Measurements from ENCODE around the gene RANBP3.

The RANBP3 gene

DNA sequence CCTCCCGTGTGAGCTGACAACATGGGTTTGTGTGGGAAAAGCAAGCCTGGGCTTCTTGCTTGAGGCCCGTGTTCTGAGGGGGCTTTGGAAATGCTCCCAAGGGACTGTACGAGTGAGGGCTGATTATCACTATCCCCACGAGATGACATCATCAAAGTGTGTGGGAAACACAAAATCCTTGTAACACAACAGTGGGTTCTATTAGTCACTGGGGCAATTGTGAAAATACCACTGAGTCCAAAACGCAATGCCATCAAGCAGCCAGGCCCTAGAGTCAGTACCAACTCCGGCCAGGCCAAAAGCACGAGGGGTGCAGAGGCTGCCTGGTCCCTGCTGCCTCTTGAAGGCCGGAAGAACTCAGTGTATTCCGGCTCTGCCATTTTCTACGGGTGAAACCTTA, 34.3 kb downstream of the RANBP3 start (continued):
- TF ChIP-seq ZNF623 (tag by site-specific recombination; IDR thresholded peaks at IDR 0.05) (peak; percentile 7; the same call in 1 of the 2 replicates), ZNF548 (tag by site-specific recombination; IDR thresholded peaks at IDR 0.05) (no peak), ZEB2 (tag by site-specific recombination; IDR thresholded peaks at IDR 0.05) (peak; percentile 35; the same call in 1 of the 2 replicates), GLIS1 (tag by site-specific recombination; IDR thresholded peaks at IDR 0.05) (no peak), ZNF239 (tag by site-specific recombination; IDR thresholded peaks at IDR 0.05) (no peak), ZNF600 (tag by site-specific recombination; IDR thresholded peaks at IDR 0.05) (peak; percentile 93), ZNF473 (tag by site-specific recombination; IDR thresholded peaks at IDR 0.05) (no peak), ZNF266 (tag by site-specific recombination; IDR thresholded peaks at IDR 0.05; ENCODE audit: low read depth) (no peak), ZNF544 (tag by site-specific recombination; IDR thresholded peaks at IDR 0.05) (no peak), ZNF560 (tag by site-specific recombination; IDR thresholded peaks at IDR 0.05; ENCODE audit: borderline replicate concordance) (no peak), ZNF76 (tag by site-specific recombination; IDR thresholded peaks at IDR 0.05; ENCODE audit: borderline replicate concordance, low read depth) (peak; percentile 21; the same call in 1 of the 2 replicates), ZBTB17 (tag by site-specific recombination; IDR thresholded peaks at IDR 0.05) (peak; percentile 36), ZNF350 (tag by site-specific recombination; IDR thresholded peaks at IDR 0.05) (no peak), PRDM1 (tag by site-specific recombination; IDR thresholded peaks at IDR 0.05) (no peak), ZNF366 (tag by site-specific recombination; conservative IDR thresholded peaks at IDR 0.05) (peak; percentile 20; the same call in 1 of the 2 replicates), GLIS2 (tag by site-specific recombination; IDR thresholded peaks at IDR 0.05) (no peak), ZBTB21 (tag by site-specific recombination; IDR thresholded peaks at IDR 0.05) (peak; percentile 54), ZFHX2 (tag by site-specific recombination; conservative IDR thresholded peaks at IDR 0.05) (peak; percentile 80), ZNF660 (tag by site-specific recombination; IDR thresholded peaks at IDR 0.05) (0 out of 2 replicates have a peak, but pooled peaks have one; percentile 63), ZNF629 (tag by site-specific recombination; IDR thresholded peaks at IDR 0.05) (peak; percentile 66)
- TF ChIP-seq, protein P1, sequence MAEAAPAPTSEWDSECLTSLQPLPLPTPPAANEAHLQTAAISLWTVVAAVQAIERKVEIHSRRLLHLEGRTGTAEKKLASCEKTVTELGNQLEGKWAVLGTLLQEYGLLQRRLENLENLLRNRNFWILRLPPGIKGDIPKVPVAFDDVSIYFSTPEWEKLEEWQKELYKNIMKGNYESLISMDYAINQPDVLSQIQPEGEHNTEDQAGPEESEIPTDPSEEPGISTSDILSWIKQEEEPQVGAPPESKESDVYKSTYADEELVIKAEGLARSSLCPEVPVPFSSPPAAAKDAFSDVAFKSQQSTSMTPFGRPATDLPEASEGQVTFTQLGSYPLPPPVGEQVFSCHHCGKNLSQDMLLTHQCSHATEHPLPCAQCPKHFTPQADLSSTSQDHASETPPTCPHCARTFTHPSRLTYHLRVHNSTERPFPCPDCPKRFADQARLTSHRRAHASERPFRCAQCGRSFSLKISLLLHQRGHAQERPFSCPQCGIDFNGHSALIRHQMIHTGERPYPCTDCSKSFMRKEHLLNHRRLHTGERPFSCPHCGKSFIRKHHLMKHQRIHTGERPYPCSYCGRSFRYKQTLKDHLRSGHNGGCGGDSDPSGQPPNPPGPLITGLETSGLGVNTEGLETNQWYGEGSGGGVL (tag by site-specific recombination; IDR thresholded peaks at IDR 0.05), result peak; percentile 65; the same call in 1 of the 2 replicates
- TF ChIP-seq, protein P2, sequence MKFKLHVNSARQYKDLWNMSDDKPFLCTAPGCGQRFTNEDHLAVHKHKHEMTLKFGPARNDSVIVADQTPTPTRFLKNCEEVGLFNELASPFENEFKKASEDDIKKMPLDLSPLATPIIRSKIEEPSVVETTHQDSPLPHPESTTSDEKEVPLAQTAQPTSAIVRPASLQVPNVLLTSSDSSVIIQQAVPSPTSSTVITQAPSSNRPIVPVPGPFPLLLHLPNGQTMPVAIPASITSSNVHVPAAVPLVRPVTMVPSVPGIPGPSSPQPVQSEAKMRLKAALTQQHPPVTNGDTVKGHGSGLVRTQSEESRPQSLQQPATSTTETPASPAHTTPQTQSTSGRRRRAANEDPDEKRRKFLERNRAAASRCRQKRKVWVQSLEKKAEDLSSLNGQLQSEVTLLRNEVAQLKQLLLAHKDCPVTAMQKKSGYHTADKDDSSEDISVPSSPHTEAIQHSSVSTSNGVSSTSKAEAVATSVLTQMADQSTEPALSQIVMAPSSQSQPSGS (tag by site-specific recombination; IDR thresholded peaks at IDR 0.05; ENCODE audit: low read depth), result peak; percentile 93
- TF ChIP-seq, protein P3, sequence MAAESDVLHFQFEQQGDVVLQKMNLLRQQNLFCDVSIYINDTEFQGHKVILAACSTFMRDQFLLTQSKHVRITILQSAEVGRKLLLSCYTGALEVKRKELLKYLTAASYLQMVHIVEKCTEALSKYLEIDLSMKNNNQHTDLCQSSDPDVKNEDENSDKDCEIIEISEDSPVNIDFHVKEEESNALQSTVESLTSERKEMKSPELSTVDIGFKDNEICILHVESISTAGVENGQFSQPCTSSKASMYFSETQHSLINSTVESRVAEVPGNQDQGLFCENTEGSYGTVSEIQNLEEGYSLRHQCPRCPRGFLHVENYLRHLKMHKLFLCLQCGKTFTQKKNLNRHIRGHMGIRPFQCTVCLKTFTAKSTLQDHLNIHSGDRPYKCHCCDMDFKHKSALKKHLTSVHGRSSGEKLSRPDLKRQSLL (tag by site-specific recombination; IDR thresholded peaks at IDR 0.05), result no peak
- TF ChIP-seq, protein P4, sequence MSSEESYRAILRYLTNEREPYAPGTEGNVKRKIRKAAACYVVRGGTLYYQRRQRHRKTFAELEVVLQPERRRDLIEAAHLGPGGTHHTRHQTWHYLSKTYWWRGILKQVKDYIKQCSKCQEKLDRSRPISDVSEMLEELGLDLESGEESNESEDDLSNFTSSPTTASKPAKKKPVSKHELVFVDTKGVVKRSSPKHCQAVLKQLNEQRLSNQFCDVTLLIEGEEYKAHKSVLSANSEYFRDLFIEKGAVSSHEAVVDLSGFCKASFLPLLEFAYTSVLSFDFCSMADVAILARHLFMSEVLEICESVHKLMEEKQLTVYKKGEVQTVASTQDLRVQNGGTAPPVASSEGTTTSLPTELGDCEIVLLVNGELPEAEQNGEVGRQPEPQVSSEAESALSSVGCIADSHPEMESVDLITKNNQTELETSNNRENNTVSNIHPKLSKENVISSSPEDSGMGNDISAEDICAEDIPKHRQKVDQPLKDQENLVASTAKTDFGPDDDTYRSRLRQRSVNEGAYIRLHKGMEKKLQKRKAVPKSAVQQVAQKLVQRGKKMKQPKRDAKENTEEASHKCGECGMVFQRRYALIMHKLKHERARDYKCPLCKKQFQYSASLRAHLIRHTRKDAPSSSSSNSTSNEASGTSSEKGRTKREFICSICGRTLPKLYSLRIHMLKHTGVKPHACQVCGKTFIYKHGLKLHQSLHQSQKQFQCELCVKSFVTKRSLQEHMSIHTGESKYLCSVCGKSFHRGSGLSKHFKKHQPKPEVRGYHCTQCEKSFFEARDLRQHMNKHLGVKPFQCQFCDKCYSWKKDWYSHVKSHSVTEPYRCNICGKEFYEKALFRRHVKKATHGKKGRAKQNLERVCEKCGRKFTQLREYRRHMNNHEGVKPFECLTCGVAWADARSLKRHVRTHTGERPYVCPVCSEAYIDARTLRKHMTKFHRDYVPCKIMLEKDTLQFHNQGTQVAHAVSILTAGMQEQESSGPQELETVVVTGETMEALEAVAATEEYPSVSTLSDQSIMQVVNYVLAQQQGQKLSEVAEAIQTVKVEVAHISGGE (tag by site-specific recombination; conservative IDR thresholded peaks at IDR 0.05; ENCODE audit: low read depth), result no peak
- TF ChIP-seq, protein P5, sequence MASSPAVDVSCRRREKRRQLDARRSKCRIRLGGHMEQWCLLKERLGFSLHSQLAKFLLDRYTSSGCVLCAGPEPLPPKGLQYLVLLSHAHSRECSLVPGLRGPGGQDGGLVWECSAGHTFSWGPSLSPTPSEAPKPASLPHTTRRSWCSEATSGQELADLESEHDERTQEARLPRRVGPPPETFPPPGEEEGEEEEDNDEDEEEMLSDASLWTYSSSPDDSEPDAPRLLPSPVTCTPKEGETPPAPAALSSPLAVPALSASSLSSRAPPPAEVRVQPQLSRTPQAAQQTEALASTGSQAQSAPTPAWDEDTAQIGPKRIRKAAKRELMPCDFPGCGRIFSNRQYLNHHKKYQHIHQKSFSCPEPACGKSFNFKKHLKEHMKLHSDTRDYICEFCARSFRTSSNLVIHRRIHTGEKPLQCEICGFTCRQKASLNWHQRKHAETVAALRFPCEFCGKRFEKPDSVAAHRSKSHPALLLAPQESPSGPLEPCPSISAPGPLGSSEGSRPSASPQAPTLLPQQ (tag by site-specific recombination; IDR thresholded peaks at IDR 0.05), result peak; percentile 41; the same call in 1 of the 2 replicates
- TF ChIP-seq, protein P6, sequence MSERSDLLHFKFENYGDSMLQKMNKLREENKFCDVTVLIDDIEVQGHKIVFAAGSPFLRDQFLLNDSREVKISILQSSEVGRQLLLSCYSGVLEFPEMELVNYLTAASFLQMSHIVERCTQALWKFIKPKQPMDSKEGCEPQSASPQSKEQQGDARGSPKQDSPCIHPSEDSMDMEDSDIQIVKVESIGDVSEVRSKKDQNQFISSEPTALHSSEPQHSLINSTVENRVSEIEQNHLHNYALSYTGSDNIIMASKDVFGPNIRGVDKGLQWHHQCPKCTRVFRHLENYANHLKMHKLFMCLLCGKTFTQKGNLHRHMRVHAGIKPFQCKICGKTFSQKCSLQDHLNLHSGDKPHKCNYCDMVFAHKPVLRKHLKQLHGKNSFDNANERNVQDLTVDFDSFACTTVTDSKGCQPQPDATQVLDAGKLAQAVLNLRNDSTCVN (tag by site-specific recombination; optimal IDR thresholded peaks at IDR 0.05), result peak; percentile 13
- TF ChIP-seq, protein P7, sequence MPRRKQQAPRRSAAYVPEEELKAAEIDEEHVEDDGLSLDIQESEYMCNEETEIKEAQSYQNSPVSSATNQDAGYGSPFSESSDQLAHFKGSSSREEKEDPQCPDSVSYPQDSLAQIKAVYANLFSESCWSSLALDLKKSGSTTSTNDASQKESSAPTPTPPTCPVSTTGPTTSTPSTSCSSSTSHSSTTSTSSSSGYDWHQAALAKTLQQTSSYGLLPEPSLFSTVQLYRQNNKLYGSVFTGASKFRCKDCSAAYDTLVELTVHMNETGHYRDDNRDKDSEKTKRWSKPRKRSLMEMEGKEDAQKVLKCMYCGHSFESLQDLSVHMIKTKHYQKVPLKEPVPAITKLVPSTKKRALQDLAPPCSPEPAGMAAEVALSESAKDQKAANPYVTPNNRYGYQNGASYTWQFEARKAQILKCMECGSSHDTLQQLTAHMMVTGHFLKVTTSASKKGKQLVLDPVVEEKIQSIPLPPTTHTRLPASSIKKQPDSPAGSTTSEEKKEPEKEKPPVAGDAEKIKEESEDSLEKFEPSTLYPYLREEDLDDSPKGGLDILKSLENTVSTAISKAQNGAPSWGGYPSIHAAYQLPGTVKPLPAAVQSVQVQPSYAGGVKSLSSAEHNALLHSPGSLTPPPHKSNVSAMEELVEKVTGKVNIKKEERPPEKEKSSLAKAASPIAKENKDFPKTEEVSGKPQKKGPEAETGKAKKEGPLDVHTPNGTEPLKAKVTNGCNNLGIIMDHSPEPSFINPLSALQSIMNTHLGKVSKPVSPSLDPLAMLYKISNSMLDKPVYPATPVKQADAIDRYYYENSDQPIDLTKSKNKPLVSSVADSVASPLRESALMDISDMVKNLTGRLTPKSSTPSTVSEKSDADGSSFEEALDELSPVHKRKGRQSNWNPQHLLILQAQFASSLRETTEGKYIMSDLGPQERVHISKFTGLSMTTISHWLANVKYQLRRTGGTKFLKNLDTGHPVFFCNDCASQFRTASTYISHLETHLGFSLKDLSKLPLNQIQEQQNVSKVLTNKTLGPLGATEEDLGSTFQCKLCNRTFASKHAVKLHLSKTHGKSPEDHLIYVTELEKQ (tag by site-specific recombination; IDR thresholded peaks at IDR 0.05; ENCODE audit: borderline replicate concordance), result no peak
